IMR-90 (cell line): ENCODE measurements around the gene GPR35.

ENCODE experiments used
- CTCF ChIP-seq: conservative IDR thresholded peaks from 2 replicates; pipeline ENCODE4 v1.5.1; 2012; ENCODE audit warnings: mild to moderate bottlenecking, low read depth, low read length, improper control_type of control experiment
- RCOR1 ChIP-seq: IDR thresholded peaks from 2 replicates; pipeline ENCODE4 v1.6.1; 2012; ENCODE audit warnings: mild to moderate bottlenecking, low read length, improper control_type of control experiment; ENCODE audit not compliant: insufficient replicate concordance
- USF2 ChIP-seq: fragments of 150-350 bp; IDR thresholded peaks from 2 replicates; pipeline ENCODE4 v1.6.1; 2017; ENCODE audit warnings: mild to moderate bottlenecking, antibody characterized with exemption, low read length, low read depth

GRCh38 chr2:240618776-240619175, 6.5 kb upstream of the GPR35 start:
- TF ChIP-seq RCOR1 (no peak), CTCF (no peak), USF2 (no peak)
